IMR-90 (cell line): ENCODE results near the gene ACP6. TPM values are rescaled to one million over a fixed set of nuclear protein-coding genes. Genes with fewer than 3 reads are reported as not detected.

Experiments used
- ATAC-seq: fragments of 200-7000 bp; cut with Tn5 transposase; 2 replicates; pipeline ENCODE4 v1.9.1; 2020; ENCODE audit warnings: low read depth, mild to moderate bottlenecking, moderate library complexity
- BruUV-seq: library from RNA; stranded (reverse); fragments of 400-500 nt; replicated peaks from 2 replicates; lab custom pipeline; 2021; lab: Mats Ljungman, UMichigan
- CTCF ChIA-PET: fragments of 300-600 bp; formaldehyde crosslinking; extraction: SDS; loops from one replicate; lab custom pipeline; 2021; ENCODE audit warnings: antibody characterized with exemption; lab: Yijun Ruan, JAX
- POLR2A ChIA-PET: fragments of 300-600 bp; sonication (Branson Sonifier 250); formaldehyde crosslinking; loops from one replicate; lab custom pipeline; 2022; ENCODE audit warnings: antibody characterized with exemption; ENCODE audit not compliant: unreplicated experiment; lab: Charles Lee
- DNase-seq: peaks from one replicate; pipeline ENCODE4 v3.0.0; 2013
- H2AFZ ChIP-seq: replicated peaks from 2 replicates; pipeline ENCODE3; 2013; ENCODE audit warnings: low read length, mild to moderate bottlenecking; ENCODE audit not compliant: poor library complexity
- H2AK5ac ChIP-seq: 2 replicates; pipeline ENCODE4 v1.6.1; 2013; ENCODE audit warnings: low read depth, low read length, inconsistent platforms
- H2AK9ac ChIP-seq: replicated peaks from 2 replicates; pipeline ENCODE3; 2013; ENCODE audit warnings: mild to moderate bottlenecking, low read depth, low read length, moderate library complexity; ENCODE audit not compliant: poor library complexity
- H2BK120ac ChIP-seq: 2 replicates; pipeline ENCODE4 v1.6.1; 2013; ENCODE audit warnings: low read depth, low read length, inconsistent platforms
- H2BK15ac ChIP-seq: 3 replicates; pipeline ENCODE4 v1.6.1; 2013; ENCODE audit warnings: low read depth, low read length, inconsistent platforms
- H2BK20ac ChIP-seq: 2 replicates; pipeline ENCODE4 v1.6.1; 2013; ENCODE audit warnings: low read depth, mild to moderate bottlenecking, inconsistent platforms, low read length, moderate library complexity
- H2BK5ac ChIP-seq: 2 replicates; pipeline ENCODE4 v1.6.1; 2013; ENCODE audit warnings: mild to moderate bottlenecking, low read depth, low read length, inconsistent platforms; ENCODE audit not compliant: poor library complexity, severe bottlenecking
- H3K14ac ChIP-seq: replicated peaks from 2 replicates; pipeline ENCODE4 v1.6.1; 2013; ENCODE audit warnings: low read depth, low read length, inconsistent platforms
- H3K18ac ChIP-seq: 2 replicates; pipeline ENCODE4 v1.6.1; 2013; ENCODE audit warnings: low read depth, low read length, control low read depth
- H3K23ac ChIP-seq: 2 replicates; pipeline ENCODE4 v1.6.1; 2013; ENCODE audit warnings: low read depth, low read length, inconsistent platforms
- H3K27ac ChIP-seq: 2 replicates; pipeline ENCODE4 v1.5.1; 2013; ENCODE audit warnings: mild to moderate bottlenecking, control low read depth, low read length; ENCODE audit not compliant: insufficient read depth
- H3K27me3 ChIP-seq: 2 replicates; pipeline ENCODE4 v1.6.1; 2013; ENCODE audit warnings: low read length; ENCODE audit not compliant: control insufficient read depth, insufficient read depth
- H3K36me3 ChIP-seq: 2 replicates; pipeline ENCODE4 v1.6.1; 2013; ENCODE audit warnings: low read length, mixed read lengths; ENCODE audit not compliant: control insufficient read depth, insufficient read depth
- H3K4ac ChIP-seq: 2 replicates; pipeline ENCODE4 v1.6.1; 2013; ENCODE audit warnings: low read depth, low read length, inconsistent platforms
- H3K4me1 ChIP-seq: 2 replicates; pipeline ENCODE4 v1.6.1; 2013; ENCODE audit warnings: low read length, mixed read lengths; ENCODE audit not compliant: control insufficient read depth, insufficient read depth
- H3K4me2 ChIP-seq: 2 replicates; pipeline ENCODE4 v1.6.1; 2013; ENCODE audit warnings: low read depth, mild to moderate bottlenecking, control low read depth, low read length, moderate library complexity
- H3K4me3 ChIP-seq: 2 replicates; pipeline ENCODE4 v1.5.1; 2013; ENCODE audit warnings: low read depth, mild to moderate bottlenecking, control low read depth, low read length, moderate library complexity; ENCODE audit not compliant: insufficient read depth
- H3K56ac ChIP-seq: 2 replicates; pipeline ENCODE4 v1.6.1; 2013; ENCODE audit warnings: low read length, inconsistent platforms; ENCODE audit not compliant: insufficient read depth; ENCODE audit errors: extremely low read depth
- H3K79me1 ChIP-seq, 2 experiments: 2 replicates each; pipeline ENCODE4 v1.6.1; 2013; ENCODE audit warnings: low read length in 2 of 2, inconsistent platforms in 1 of 2, low read depth in 1 of 2
- H3K9ac ChIP-seq: 2 replicates; pipeline ENCODE4 v1.6.1; 2013; ENCODE audit warnings: low read depth, low read length, control low read depth
- H3K9me1 ChIP-seq: 2 replicates; pipeline ENCODE4 v1.6.1; 2013; ENCODE audit warnings: low read length, inconsistent platforms; ENCODE audit not compliant: insufficient read depth
- H3K9me3 ChIP-seq: 2 replicates; pipeline ENCODE4 v1.6.1; 2013; ENCODE audit warnings: low read length; ENCODE audit not compliant: control insufficient read depth, insufficient read depth
- H4K20me1 ChIP-seq: 2 replicates; pipeline ENCODE4 v1.6.1; 2013; ENCODE audit warnings: low read length, inconsistent platforms; ENCODE audit not compliant: insufficient read depth
- H4K5ac ChIP-seq: 2 replicates; pipeline ENCODE4 v1.6.1; 2013; ENCODE audit warnings: mild to moderate bottlenecking, low read depth, low read length, control low read depth
- H4K8ac ChIP-seq, 2 experiments: 2 replicates each; pipeline ENCODE4 v1.6.1; 2013; ENCODE audit warnings: low read depth in 2 of 2, low read length in 2 of 2, control low read depth in 1 of 2, inconsistent platforms in 1 of 2
- H4K91ac ChIP-seq: 2 replicates; pipeline ENCODE4 v1.6.1; 2013; ENCODE audit warnings: low read depth, low read length, inconsistent platforms; ENCODE audit not compliant: insufficient read depth
- BHLHE40 ChIP-seq: fragments of 150-350 bp; IDR thresholded peaks from 2 replicates; pipeline ENCODE4 v1.6.1; 2016; ENCODE audit warnings: mild to moderate bottlenecking, low read depth, low read length
- CEBPB ChIP-seq: IDR thresholded peaks from 2 replicates; pipeline ENCODE4 v1.6.1; 2012; ENCODE audit warnings: low read depth, low read length, improper control_type of control experiment
- CHD1 ChIP-seq: IDR thresholded peaks from 2 replicates; pipeline ENCODE4 v1.6.1; 2012; ENCODE audit warnings: low read depth, low read length, improper control_type of control experiment
- CTCF ChIP-seq: conservative IDR thresholded peaks from 2 replicates; pipeline ENCODE4 v1.5.1; 2012; ENCODE audit warnings: mild to moderate bottlenecking, low read depth, low read length, improper control_type of control experiment
- ELK1 ChIP-seq: fragments of 150-350 bp; IDR thresholded peaks from 2 replicates; pipeline ENCODE4 v1.6.1; 2016; ENCODE audit warnings: low read depth, mild to moderate bottlenecking, low read length, moderate library complexity, borderline replicate concordance
- MAFK ChIP-seq: IDR thresholded peaks from 2 replicates; pipeline ENCODE4 v1.6.1; 2012; ENCODE audit warnings: low read depth, low read length, improper control_type of control experiment
- MAZ ChIP-seq: IDR thresholded peaks from 2 replicates; pipeline ENCODE4 v1.6.1; 2012; ENCODE audit warnings: low read depth, mild to moderate bottlenecking, low read length, improper control_type of control experiment, moderate library complexity, borderline replicate concordance
- MXI1 ChIP-seq: IDR thresholded peaks from 2 replicates; pipeline ENCODE4 v1.6.1; 2012; ENCODE audit warnings: low read depth, mild to moderate bottlenecking, low read length, moderate library complexity, borderline replicate concordance
- RAD21 ChIP-seq: IDR thresholded peaks from 2 replicates; pipeline ENCODE4 v1.6.1; 2012; ENCODE audit warnings: low read length, improper control_type of control experiment
- RCOR1 ChIP-seq: IDR thresholded peaks from 2 replicates; pipeline ENCODE4 v1.6.1; 2012; ENCODE audit warnings: mild to moderate bottlenecking, low read length, improper control_type of control experiment; ENCODE audit not compliant: insufficient replicate concordance
- RFX5 ChIP-seq: IDR thresholded peaks from 2 replicates; pipeline ENCODE4 v1.8.0; 2012; ENCODE audit warnings: low read depth, mild to moderate bottlenecking, low read length, moderate library complexity
- SMC3 ChIP-seq: fragments of 150-350 bp; IDR thresholded peaks from 2 replicates; pipeline ENCODE4 v1.6.1; 2016; ENCODE audit warnings: low read depth, mild to moderate bottlenecking, antibody characterized with exemption, low read length, moderate library complexity
- USF2 ChIP-seq: fragments of 150-350 bp; IDR thresholded peaks from 2 replicates; pipeline ENCODE4 v1.6.1; 2017; ENCODE audit warnings: mild to moderate bottlenecking, antibody characterized with exemption, low read length, low read depth
- WGBS, 2 experiments: methylation state at CpG; one replicate each; pipeline versions ENCODE4 v1.1.5 to v1.1.7; 2013; ENCODE audit warnings: missing lambda C conversion rate in 2 of 2; ENCODE audit not compliant: insufficient read length in 1 of 2; ENCODE audit errors: extremely low coverage in 2 of 2; 5-methylcytosine and 5-hydroxymethylcytosine counted together
- dilution Hi-C: fragments of 300-500 bp; cut with HindIII; formaldehyde crosslinking; loops from one replicate; pipeline ENCODE4 v1.14.3; 2018; ENCODE audit warnings: low sequenced_read_pairs; ENCODE audit not compliant: unreplicated experiment
- in situ Hi-C: fragments of 300-500 bp; cut with MboI; formaldehyde crosslinking; loops from 3 replicates; pipeline ENCODE4 v1.14.3; 2019; ENCODE audit warnings: low sequenced_read_pairs, inconsistent platforms, mixed read lengths
- intact Hi-C: fragments of 100-400 bp; cut with micrococcal nuclease; formaldehyde crosslinking; loops from 2 replicates; pipeline ENCODE4 v1.10.0; 2022
- polyA plus RNA-seq, 3 experiments: library from polyadenylated mRNA; depleted of rRNA; stranded (reverse); fragments of >200 nt; gene quantifications; 2 replicates each; pipeline ENCODE4 v1.2.3, GENCODE V29; 2012; ENCODE audit warnings: low replicate concordance in 1 of 3
- total RNA-seq: library from RNA; depleted of rRNA; stranded (reverse); fragments of >200 nt; gene quantifications from 2 replicates; pipeline ENCODE4 v1.2.3, GENCODE V29; 2012

ACP6 gene
- total and polyA plus RNA-seq, 2 of the 4 experiments (the other 2 are of a cell fraction), result 2.5 to 8.2 TPM

- no peak overlapping the region for H3K4ac ChIP-seq
- H4K8ac ChIP-seq, result no peak overlapping the region; a peak in 1 of 4 replicates
- DNase-seq, result peak; percentile 67
- H2BK5ac ChIP-seq, result peak overlapping the region; percentile 38
- TF ChIP-seq RCOR1, result no peak
- no peak for TF ChIP-seq MXI1
- TF ChIP-seq CTCF, result no peak
- TF ChIP-seq USF2, result no peak
- no peak for TF ChIP-seq BHLHE40
- TF ChIP-seq RFX5, result no peak
- no peak for TF ChIP-seq MAZ
- TF ChIP-seq SMC3, result no peak
- no peak for TF ChIP-seq CHD1
- TF ChIP-seq RAD21, result no peak
- no peak for TF ChIP-seq MAFK
- TF ChIP-seq ELK1, result no peak
- no peak for TF ChIP-seq CEBPB
- no peak overlapping the region for H3K9ac ChIP-seq
- H3K27me3 ChIP-seq, result no peaks in the 10 kb centered on the region
- WGBS, 2 experiments, result no CpG with 5 or more reads among the region's 2 CpGs
- no peak overlapping the region for H3K14ac ChIP-seq
- no peak overlapping the region for H2BK15ac ChIP-seq
- no peak overlapping the region; the same call in 1 of the 2 replicates for H3K18ac ChIP-seq
- no peak overlapping the region for H3K56ac ChIP-seq
- CTCF ChIA-PET, result interaction anchor here (0.6 kb wide), 1 partner anchor 113 kb away, joined by 5 read pairs; no protein-coding TSS in a partner anchor
- H3K9me3 ChIP-seq, result no peaks in the 10 kb centered on the region
- no peak overlapping the region for H2AFZ ChIP-seq
- H2AK5ac ChIP-seq, result no peak overlapping the region
- H4K5ac ChIP-seq, result no peak overlapping the region; the same call in 1 of the 2 replicates
- H3K9me1 ChIP-seq, result 0 out of 2 replicates have a peak, but pooled peaks cover 2% of the 10 kb centered on the region
- no peaks in the 10 kb centered on the region; the same call in 1 of the 2 replicates for H4K20me1 ChIP-seq
- no peak overlapping the region for H2BK120ac ChIP-seq
- H2AK9ac ChIP-seq, result no peak overlapping the region
- POLR2A ChIA-PET, result no interaction called here
- H2BK20ac ChIP-seq, result no peak overlapping the region
- H3K4me1 ChIP-seq, result peaks cover 3% of the 10 kb centered on the region
- no peak overlapping the region for H3K4me3 ChIP-seq
- in situ Hi-C loops, result no loop called here
- no peak overlapping the region for H3K23ac ChIP-seq
- H3K79me1 ChIP-seq, result peaks cover 24 to 34% of the 10 kb centered on the region in 2 experiments
- dilution Hi-C loops, result no loop called here
- peak; percentile 78 for ATAC-seq
- H3K27ac ChIP-seq, result peak overlapping the region; percentile 42; the same call in 1 of the 2 replicates
- no TSS peak for BruUV-seq
- peak overlapping the region; percentile 50; the same call in 1 of the 2 replicates for H3K4me2 ChIP-seq
- intact Hi-C loops, result no loop called here
- H4K91ac ChIP-seq, result no peak overlapping the region
- peaks cover 4% of the 10 kb centered on the region for H3K36me3 ChIP-seq
Measured at GRCh38 chr1:147605591-147605990, 64.7 kb downstream of the ACP6 start.
